Measurements from ENCODE around the gene KCTD3. TPM values are rescaled to one million over a fixed set of nuclear protein-coding genes. Genes with fewer than 3 reads are reported as not detected.

KCTD3 gene
- total RNA-seq, 4 donors from 2014 or later = 33.4 to 80.4 (median 59.1) TPM

GRCh38 chr1:215539803-215540570, 27.1 kb upstream of the KCTD3 start:
- intact Hi-C loops (cut with DNase I; ENCODE audit: low total_unique reads) (no loop called here), in situ Hi-C loops (cut with MboI; ENCODE audit: low pct_ligation_motif_present in 1 of 4, low pct_unique_long_range_greater_than_20kb in 1 of 4, low sequenced_read_pairs in 3 of 4) (no loop called here)
- H3K4me1 ChIP-seq = peaks cover 0 to 8% (median 3%) of the 10 kb centered on the region in 4 donors
- peak overlapping the region; percentile 10 to 50 (median 22) for H3K27ac ChIP-seq
- no peaks in the 10 kb centered on the region for H3K36me3 ChIP-seq
- TF ChIP-seq EP300 (IDR thresholded peaks at IDR 0.05; ENCODE audit: low read depth) (no peak), POLR2AphosphoS5 (IDR thresholded peaks at IDR 0.05) (peak in 1 of 3 donors; percentile 17)
- no peaks in the 10 kb centered on the region for H3K27me3 ChIP-seq
- peak; percentile 18 for DNase-seq
- no peaks in the 10 kb centered on the region for H3K9me3 ChIP-seq
- WGBS, 2 donors (ENCODE audit: low coverage in 1 of 2) = 59 to 62% methylated on average over 4 to 5 of the region's 5 CpGs
- no peak overlapping the region for H3K4me3 ChIP-seq

- DNase-seq = no peak
- no peak for TF ChIP-seq POLR2AphosphoS5 (IDR thresholded peaks at IDR 0.05)
- no peak for TF ChIP-seq EP300 (IDR thresholded peaks at IDR 0.05; ENCODE audit: low read depth)
- no peak for TF ChIP-seq CTCF (IDR thresholded peaks at IDR 0.05)
- no peak for TF ChIP-seq POLR2A (IDR thresholded peaks at IDR 0.05)
- in situ Hi-C loops (cut with MboI; ENCODE audit: low pct_ligation_motif_present in 1 of 4, low pct_unique_long_range_greater_than_20kb in 1 of 4, low sequenced_read_pairs in 3 of 4) = no loop called here
- Histone ChIP-seq H3K9me3 (no peaks in the 10 kb centered on the region), H3K27ac (no peak overlapping the region), H3K4me1 (peaks cover 0 to 21% (median 7%) of the 10 kb centered on the region in 4 donors), H3K27me3 (no peaks in the 10 kb centered on the region), H3K4me3 (no peak overlapping the region), H3K36me3 (no peaks in the 10 kb centered on the region)
- intact Hi-C loops (cut with DNase I; ENCODE audit: low total_unique reads) = no loop called here
- WGBS, 2 donors (ENCODE audit: low coverage in 1 of 2) = 50 to 64% methylated on average over 1 of the region's 1 CpG
These were observed 24.8 kb upstream of the KCTD3 start for GRCh38 chr1:215542301-215542700.

GRCh38 chr1:215543191-215543606, 23.9 kb upstream of the KCTD3 start:
- H3K36me3 ChIP-seq = no peaks in the 10 kb centered on the region
- H3K27ac ChIP-seq = peak overlapping the region in 3 of 4 donors; percentile 22 to 53 (median 42)
- TF ChIP-seq EP300 (IDR thresholded peaks at IDR 0.05; ENCODE audit: low read depth) (no peak), POLR2AphosphoS5 (IDR thresholded peaks at IDR 0.05) (no peak), POLR2A (IDR thresholded peaks at IDR 0.05) (no peak), CTCF (IDR thresholded peaks at IDR 0.05) (no peak)
- DNase-seq = no peak
- in situ Hi-C loops (cut with MboI; ENCODE audit: low pct_ligation_motif_present in 1 of 4, low pct_unique_long_range_greater_than_20kb in 1 of 4, low sequenced_read_pairs in 3 of 4) (no loop called here), intact Hi-C loops (cut with DNase I; ENCODE audit: low total_unique reads) (no loop called here)
- no peaks in the 10 kb centered on the region for H3K27me3 ChIP-seq
- H3K4me1 ChIP-seq = peaks cover 0 to 30% (median 11%) of the 10 kb centered on the region in 4 donors
- WGBS, 2 donors (ENCODE audit: low coverage in 1 of 2) = 61 to 66% methylated on average over 2 of the region's 2 CpGs
- H3K9me3 ChIP-seq = no peaks in the 10 kb centered on the region
- no peak overlapping the region for H3K4me3 ChIP-seq

- in situ Hi-C loops (cut with MboI; ENCODE audit: low pct_ligation_motif_present in 1 of 4, low pct_unique_long_range_greater_than_20kb in 1 of 4, low sequenced_read_pairs in 3 of 4) = no loop called here
- H3K36me3 ChIP-seq = no peaks in the 10 kb centered on the region
- intact Hi-C loops (cut with DNase I; ENCODE audit: low total_unique reads) = no loop called here
- no peak for DNase-seq
- H3K27ac ChIP-seq = peak overlapping the region in 1 of 4 donors; percentile 22
- no peaks in the 10 kb centered on the region for H3K27me3 ChIP-seq
- no peak for TF ChIP-seq POLR2AphosphoS5 (IDR thresholded peaks at IDR 0.05)
- no peaks in the 10 kb centered on the region for H3K9me3 ChIP-seq
- 87% methylated on average over 2 of the region's 2 CpGs for whole genome bisulfite sequencing, 2 donors (ENCODE audit: low coverage in 1 of 2)
- no peak overlapping the region for H3K4me3 ChIP-seq
- peaks cover 0 to 32% (median 11%) of the 10 kb centered on the region in 4 donors for H3K4me1 ChIP-seq
These were observed 23.3 kb upstream of the KCTD3 start for GRCh38 chr1:215543806-215544205.

- Histone ChIP-seq H3K9me3 (no peaks in the 10 kb centered on the region), H3K4me1 (peaks cover 0 to 32% (median 11%) of the 10 kb centered on the region in 4 donors), H3K27me3 (no peaks in the 10 kb centered on the region), H3K4me3 (no peak overlapping the region), H3K36me3 (no peaks in the 10 kb centered on the region), H3K27ac (peak overlapping the region in 3 of 4 donors; percentile 18 to 49 (median 19))
- DNase-seq = no peak
- TF ChIP-seq CTCF (IDR thresholded peaks at IDR 0.05) (no peak), EP300 (IDR thresholded peaks at IDR 0.05; ENCODE audit: low read depth) (peak; percentile 66), POLR2AphosphoS5 (IDR thresholded peaks at IDR 0.05) (peak; percentile 72 to 89 (median 84))
- intact Hi-C loops (cut with DNase I; ENCODE audit: low total_unique reads) = no loop called here
- in situ Hi-C loops (cut with MboI; ENCODE audit: low pct_ligation_motif_present in 1 of 4, low pct_unique_long_range_greater_than_20kb in 1 of 4, low sequenced_read_pairs in 3 of 4) = no loop called here
- WGBS, 2 donors (ENCODE audit: low coverage in 1 of 2) = 62 to 65% methylated on average over 5 of the region's 5 CpGs
These were observed 22.5 kb upstream of the KCTD3 start for GRCh38 chr1:215544566-215544965.
